ENCODE results near the gene IFNA5. TPM values are rescaled to one million over a fixed set of nuclear protein-coding genes. Genes with fewer than 3 reads are reported as not detected.
A peak's percentile ranks its signal among the peaks of the same experiment; 100 is the strongest.

Gene IFNA5
- total and polyA plus RNA-seq, 10 of the 15 experiments (the other 5 are each of a cell fraction or from before 2014, with no cell fraction given): not detected

DNA sequence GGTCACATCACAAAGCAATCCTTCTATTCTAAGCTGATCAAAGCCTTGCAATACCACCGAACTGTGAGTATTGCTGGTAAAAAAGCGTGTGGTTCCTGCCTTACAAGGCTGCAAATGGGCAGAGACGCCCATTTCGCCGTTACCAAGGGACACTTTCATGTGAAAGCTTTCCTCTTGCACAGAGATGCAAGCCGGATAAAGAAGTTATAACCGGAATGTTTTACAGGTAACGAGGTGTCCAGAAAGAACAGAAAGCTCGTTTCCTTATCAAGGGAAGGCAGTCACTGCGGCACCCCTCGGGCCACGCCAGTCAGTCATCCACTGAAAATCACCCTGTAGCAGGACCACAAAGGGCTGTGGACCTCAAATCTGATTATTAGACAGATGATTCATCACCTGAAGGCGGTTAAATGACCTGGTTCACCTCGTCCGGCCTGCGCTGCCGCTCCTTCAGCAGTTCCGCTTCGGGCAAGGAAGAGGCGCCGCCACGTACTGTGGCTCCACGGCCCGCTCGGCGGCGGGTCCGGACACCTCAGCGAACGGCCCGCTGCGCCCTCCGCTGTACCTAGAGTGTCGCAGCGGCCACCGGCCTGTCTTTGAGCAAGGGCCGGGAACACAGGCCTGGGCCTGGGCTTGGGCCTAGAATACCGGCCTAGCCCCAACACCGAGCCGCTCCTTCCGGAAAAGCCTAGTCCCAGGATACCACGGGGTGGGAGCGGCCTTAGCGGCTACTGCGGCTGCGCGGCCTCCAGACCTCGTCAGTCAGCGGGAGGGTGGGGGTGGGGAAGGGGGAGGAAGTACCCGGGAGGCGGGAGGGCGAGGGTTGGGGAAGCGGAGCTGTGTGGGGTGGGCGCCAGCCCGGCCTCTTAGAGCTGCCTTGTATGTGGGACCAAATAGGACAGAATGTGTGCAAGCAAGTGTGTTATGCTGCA lies 29.9 kb upstream of the IFNA5 start, which contains the start of gene KLHL9 (continued):
- peak; percentile 22; the same call in 1 of the 2 replicates for TF ChIP-seq TCF12 (IDR thresholded peaks at IDR 0.05; ENCODE audit: low read depth, low read length)
- peak; percentile 50 for TF ChIP-seq NRF1 (conservative IDR thresholded peaks at IDR 0.05; ENCODE audit: low read depth, low read length)
- no peak for TF ChIP-seq ATF7 (IDR thresholded peaks at IDR 0.05; ENCODE audit: low read depth)
- peak; percentile 70 for TF ChIP-seq CHD2 (IDR thresholded peaks at IDR 0.05; ENCODE audit: borderline replicate concordance, low read depth, low read length)
- TF ChIP-seq, protein P1, sequence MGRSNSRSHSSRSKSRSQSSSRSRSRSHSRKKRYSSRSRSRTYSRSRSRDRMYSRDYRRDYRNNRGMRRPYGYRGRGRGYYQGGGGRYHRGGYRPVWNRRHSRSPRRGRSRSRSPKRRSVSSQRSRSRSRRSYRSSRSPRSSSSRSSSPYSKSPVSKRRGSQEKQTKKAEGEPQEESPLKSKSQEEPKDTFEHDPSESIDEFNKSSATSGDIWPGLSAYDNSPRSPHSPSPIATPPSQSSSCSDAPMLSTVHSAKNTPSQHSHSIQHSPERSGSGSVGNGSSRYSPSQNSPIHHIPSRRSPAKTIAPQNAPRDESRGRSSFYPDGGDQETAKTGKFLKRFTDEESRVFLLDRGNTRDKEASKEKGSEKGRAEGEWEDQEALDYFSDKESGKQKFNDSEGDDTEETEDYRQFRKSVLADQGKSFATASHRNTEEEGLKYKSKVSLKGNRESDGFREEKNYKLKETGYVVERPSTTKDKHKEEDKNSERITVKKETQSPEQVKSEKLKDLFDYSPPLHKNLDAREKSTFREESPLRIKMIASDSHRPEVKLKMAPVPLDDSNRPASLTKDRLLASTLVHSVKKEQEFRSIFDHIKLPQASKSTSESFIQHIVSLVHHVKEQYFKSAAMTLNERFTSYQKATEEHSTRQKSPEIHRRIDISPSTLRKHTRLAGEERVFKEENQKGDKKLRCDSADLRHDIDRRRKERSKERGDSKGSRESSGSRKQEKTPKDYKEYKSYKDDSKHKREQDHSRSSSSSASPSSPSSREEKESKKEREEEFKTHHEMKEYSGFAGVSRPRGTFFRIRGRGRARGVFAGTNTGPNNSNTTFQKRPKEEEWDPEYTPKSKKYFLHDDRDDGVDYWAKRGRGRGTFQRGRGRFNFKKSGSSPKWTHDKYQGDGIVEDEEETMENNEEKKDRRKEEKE (IDR thresholded peaks at IDR 0.05): no peak
- TF ChIP-seq ZSCAN29 (IDR thresholded peaks at IDR 0.05): 0 out of 2 replicates have a peak, but pooled peaks have one; percentile 57
- TF ChIP-seq, protein P2, sequence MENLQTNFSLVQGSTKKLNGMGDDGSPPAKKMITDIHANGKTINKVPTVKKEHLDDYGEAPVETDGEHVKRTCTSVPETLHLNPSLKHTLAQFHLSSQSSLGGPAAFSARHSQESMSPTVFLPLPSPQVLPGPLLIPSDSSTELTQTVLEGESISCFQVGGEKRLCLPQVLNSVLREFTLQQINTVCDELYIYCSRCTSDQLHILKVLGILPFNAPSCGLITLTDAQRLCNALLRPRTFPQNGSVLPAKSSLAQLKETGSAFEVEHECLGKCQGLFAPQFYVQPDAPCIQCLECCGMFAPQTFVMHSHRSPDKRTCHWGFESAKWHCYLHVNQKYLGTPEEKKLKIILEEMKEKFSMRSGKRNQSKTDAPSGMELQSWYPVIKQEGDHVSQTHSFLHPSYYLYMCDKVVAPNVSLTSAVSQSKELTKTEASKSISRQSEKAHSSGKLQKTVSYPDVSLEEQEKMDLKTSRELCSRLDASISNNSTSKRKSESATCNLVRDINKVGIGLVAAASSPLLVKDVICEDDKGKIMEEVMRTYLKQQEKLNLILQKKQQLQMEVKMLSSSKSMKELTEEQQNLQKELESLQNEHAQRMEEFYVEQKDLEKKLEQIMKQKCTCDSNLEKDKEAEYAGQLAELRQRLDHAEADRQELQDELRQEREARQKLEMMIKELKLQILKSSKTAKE (IDR thresholded peaks at IDR 0.05; ENCODE audit: low read depth, poor library complexity, severe bottlenecking): no peak
- no peak for TF ChIP-seq RAD51 (IDR thresholded peaks at IDR 0.05)
- TF ChIP-seq JUND (IDR thresholded peaks at IDR 0.05; ENCODE audit: low read depth, low read length): no peak
- TF ChIP-seq YY1 (IDR thresholded peaks at IDR 0.05; ENCODE audit: low read depth, low read length): peak; percentile 47; the same call in 1 of the 2 replicates
- no peak for TF ChIP-seq ETV6 (conservative IDR thresholded peaks at IDR 0.05 in 1 of 2, IDR thresholded peaks at IDR 0.05 in 1 of 2; ENCODE audit: borderline replicate concordance in 1 of 2, low read depth in 1 of 2)
- TF ChIP-seq CHD1 (IDR thresholded peaks at IDR 0.05; ENCODE audit: low read depth, low read length): 0 out of 2 replicates have a peak, but pooled peaks have one; percentile 36
- no peak for TF ChIP-seq RFX5 (IDR thresholded peaks at IDR 0.05; ENCODE audit: low read depth, low read length)
- 0 out of 3 replicates have a peak, but pooled peaks have one; percentile 45 for TF ChIP-seq POU2F2 (IDR thresholded peaks at IDR 0.05; ENCODE audit: borderline replicate concordance, low read depth, low read length)
- TF ChIP-seq BRCA1 (IDR thresholded peaks at IDR 0.05; ENCODE audit: low read depth, low read length): no peak
- TF ChIP-seq SMAD5 (IDR thresholded peaks at IDR 0.05; ENCODE audit: low read depth): peak; percentile 76; the same call in 1 of the 2 replicates
- 0 out of 2 replicates have a peak, but pooled peaks have one; percentile 30 for TF ChIP-seq CREM (IDR thresholded peaks at IDR 0.05; ENCODE audit: low read depth)
- TF ChIP-seq ZZZ3 (IDR thresholded peaks at IDR 0.05; ENCODE audit: control insufficient read depth, insufficient read length, low read depth): no peak
- no peak for TF ChIP-seq WRNIP1 (IDR thresholded peaks at IDR 0.05; ENCODE audit: borderline replicate concordance, low read depth, low read length)
- TF ChIP-seq SUZ12 (IDR thresholded peaks at IDR 0.05; ENCODE audit: unreplicated experiment): no peak
- TF ChIP-seq SIN3A (IDR thresholded peaks at IDR 0.05; ENCODE audit: low read depth, low read length): no peak
- 0 out of 2 replicates have a peak, but pooled peaks have one; percentile 56 for TF ChIP-seq NBN (IDR thresholded peaks at IDR 0.05)
- peak; percentile 32; the same call in 1 of the 2 replicates for TF ChIP-seq RB1 (IDR thresholded peaks at IDR 0.05; ENCODE audit: borderline replicate concordance)
- TF ChIP-seq, protein P3, sequence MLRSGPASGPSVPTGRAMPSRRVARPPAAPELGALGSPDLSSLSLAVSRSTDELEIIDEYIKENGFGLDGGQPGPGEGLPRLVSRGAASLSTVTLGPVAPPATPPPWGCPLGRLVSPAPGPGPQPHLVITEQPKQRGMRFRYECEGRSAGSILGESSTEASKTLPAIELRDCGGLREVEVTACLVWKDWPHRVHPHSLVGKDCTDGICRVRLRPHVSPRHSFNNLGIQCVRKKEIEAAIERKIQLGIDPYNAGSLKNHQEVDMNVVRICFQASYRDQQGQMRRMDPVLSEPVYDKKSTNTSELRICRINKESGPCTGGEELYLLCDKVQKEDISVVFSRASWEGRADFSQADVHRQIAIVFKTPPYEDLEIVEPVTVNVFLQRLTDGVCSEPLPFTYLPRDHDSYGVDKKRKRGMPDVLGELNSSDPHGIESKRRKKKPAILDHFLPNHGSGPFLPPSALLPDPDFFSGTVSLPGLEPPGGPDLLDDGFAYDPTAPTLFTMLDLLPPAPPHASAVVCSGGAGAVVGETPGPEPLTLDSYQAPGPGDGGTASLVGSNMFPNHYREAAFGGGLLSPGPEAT (IDR thresholded peaks at IDR 0.05; ENCODE audit: low read depth): peak; percentile 64; the same call in 1 of the 2 replicates

Measured in GM12878 (cell line).